NCI-H2196 treated with DMSO at 0.1 percent for 48 hours (cell line): ENCODE results near the gene FABP2.
"Not testable (repeated sequence)": the region's sequence is repeated elsewhere in the genome, so short reads cannot be mapped to it uniquely, and the experiment has no call there.

Experiments used
- DNase-seq: peaks from one replicate; lab custom pipeline; 2025; ENCODE audit not compliant: unreplicated experiment; lab: John Stamatoyannopoulos, UW

Gene FABP2

DNA sequence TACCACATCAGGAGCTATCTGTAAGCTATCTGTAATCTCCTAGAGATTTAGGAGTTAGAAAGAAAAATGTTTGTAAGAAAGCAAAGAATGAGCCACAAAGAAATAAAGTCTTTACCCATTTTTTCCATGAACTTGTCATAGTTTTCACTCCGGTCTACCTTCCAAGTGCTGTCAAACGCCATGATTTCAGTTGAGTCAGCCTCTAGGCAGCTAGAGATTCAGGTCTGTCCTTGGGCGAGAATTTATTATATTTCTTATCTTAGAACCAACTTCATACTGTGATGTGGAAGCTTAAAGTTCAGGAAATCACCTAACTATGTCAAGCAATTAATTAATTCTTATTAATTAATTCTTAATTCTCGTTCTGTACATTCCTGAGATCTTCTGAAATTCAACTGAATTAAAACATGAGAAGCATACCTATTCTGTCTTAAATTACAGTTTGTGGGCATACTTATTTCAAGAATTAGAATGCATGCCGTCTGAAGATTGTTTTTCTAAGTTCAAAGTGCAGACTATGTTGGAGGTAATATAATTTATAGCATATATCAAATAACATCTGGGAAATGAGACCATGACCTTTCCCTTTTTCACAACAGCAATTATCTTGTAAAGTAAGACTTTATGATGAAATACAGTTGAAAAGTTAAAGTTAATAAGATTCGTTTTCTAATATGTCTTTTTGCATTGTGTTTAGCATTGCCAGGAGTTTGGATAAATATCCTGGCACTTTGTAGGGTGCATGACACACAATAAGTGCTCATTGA lies at the start of gene FABP2:
TSS of gene FABP2 (minus strand) at position 218 of the 767 bp plus-strand sequence. CDS start at position 182, 36 bp downstream.
- no peak for DNase-seq

DNA sequence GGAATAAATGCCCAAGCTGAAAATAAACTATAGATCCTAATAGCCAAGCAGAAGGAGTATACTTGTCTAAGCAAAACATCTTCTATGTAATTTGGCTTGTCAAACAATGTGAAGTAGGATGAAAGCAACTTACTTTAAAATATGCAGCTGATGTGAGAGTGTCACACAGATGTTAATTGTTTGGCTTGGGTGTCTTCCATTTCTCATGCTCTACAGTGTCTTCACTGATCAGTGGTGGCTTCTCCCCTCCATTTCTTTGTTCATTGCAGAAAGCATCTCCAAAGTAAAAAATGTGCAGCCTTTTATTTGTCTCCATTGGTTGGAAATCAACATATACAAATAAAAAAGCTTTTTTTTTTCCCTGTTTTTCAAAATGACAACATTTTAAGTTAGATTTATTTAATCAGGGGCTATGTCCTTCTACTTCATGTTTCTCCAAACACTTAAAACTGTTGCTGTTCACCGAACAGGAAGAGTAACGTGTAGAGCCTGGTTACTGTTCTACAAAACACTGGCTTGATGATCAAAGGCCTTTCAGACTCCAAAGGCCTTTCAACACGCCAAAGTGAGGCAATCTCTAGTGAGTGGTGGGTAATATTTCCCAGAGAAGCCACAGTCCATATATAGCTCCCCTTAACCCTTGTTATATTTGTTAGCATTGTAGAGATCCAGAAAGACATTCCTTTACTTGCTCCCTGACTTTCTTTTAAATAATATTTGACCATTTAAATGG lies 49.2 kb upstream of the FABP2 start:
- DNase-seq = not testable (repeated sequence)

DNA sequence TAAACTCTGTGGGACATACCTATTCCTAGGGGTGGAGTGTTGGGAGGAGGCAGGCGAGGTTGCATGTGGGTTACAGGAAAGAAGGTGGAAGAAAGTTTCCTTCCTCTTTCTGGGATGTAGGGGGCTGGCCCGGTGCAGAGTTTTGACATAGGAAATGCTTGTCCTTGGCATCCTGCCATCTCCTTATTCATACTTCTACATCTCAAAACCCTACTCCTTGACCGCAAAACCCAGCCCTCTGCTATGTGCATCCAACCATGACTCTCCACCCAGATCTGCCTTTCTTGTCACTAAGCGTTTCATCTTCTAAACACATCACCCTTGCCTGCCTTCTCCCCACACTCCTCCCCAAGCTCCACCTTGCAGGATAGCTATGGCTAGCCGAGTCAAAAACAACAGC lies 48.5 kb upstream of the FABP2 start:
- not testable (repeated sequence) for DNase-seq

DNA sequence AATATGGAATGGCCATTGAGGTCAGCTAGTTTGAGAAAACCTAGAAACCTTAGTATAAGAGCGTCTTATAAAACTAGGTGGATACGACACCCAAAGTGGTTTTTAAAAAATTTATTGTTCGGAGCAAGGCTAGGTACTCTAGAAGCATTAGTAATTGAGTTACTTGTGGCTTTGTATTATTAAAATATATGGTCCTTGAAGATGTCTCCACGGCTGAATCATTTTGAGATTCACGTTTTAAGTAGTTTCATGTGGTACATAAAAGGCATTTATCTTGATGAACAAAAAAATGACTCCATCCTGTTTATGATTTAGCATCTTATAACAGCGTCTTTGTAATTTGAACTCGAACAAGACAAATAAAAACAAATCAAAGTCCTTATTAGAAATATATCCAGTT lies 44.9 kb upstream of the FABP2 start:
- not testable (repeated sequence) for DNase-seq

DNA sequence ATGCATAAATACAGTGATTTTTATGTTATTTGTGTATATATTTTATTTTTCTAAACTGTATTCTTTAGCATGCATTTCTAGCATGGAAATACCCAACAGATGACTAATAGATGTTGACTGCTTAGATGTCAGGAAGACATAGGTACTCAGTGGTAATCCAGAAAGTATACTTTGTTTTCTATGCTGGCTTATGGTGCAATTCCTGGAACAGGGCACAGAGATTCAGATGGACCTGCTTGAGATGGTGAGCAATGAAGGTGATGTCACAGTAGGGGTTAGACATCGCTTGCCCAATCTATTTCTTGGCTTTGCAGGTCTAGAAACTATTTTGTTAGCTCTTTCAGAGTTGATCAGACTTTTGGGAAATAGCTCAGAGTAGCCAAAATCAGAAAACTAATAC lies 42.3 kb upstream of the FABP2 start:
- not testable (repeated sequence) for DNase-seq

GRCh38 chr4:119363372-119363771 lies 41.4 kb upstream of the FABP2 start:
- not testable (repeated sequence) for DNase-seq

- DNase-seq = not testable (repeated sequence)
Measured at GRCh38 chr4:119362413-119362812, 40.5 kb upstream of the FABP2 start.

GRCh38 chr4:119359873-119360272 lies 37.9 kb upstream of the FABP2 start:
- not testable (repeated sequence) for DNase-seq

- DNase-seq = not testable (repeated sequence)
Measured at GRCh38 chr4:119356796-119357195, 34.9 kb upstream of the FABP2 start.

DNA sequence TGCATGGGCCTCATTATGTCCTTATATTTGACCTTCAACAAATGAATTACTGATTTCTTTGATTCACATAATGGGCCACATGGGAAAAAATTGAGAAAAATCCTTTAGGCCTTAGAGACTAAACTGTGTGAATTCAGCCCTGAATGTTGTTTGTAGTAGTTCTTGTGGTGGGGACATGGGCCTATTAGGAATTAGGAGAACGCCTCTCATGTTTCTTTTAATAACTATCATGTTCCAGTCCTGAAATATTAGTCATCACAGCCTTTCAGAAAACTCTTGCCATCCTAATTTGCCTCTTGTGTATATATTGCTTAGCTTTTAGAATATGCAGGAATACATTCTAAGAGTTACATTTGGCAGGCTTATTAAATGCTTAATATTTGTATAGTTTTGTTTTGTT lies 34.1 kb upstream of the FABP2 start:
- not testable (repeated sequence) for DNase-seq

DNA sequence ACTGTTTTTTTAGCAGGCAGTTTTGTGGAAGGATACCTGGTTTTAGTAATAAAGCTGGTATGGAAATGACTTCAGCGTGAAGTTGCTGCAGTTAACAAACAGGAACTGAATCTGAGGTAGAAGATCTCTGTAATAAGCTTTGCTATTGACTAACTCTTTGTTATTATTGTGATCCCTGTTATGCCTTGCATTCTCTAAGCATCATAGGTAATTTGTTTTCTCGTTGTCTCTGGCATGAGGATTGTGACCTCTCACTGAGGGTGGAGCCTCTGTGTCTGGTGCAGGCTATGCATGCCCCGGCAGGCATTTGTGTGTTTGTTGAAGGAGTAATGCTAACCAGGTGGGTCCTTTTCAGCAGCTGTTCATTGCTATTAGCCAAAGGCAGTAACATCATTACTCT lies 31.4 kb upstream of the FABP2 start:
- DNase-seq = not testable (repeated sequence)

GRCh38 chr4:119348169-119348568 lies 26.2 kb upstream of the FABP2 start:
- DNase-seq = not testable (repeated sequence)

DNA sequence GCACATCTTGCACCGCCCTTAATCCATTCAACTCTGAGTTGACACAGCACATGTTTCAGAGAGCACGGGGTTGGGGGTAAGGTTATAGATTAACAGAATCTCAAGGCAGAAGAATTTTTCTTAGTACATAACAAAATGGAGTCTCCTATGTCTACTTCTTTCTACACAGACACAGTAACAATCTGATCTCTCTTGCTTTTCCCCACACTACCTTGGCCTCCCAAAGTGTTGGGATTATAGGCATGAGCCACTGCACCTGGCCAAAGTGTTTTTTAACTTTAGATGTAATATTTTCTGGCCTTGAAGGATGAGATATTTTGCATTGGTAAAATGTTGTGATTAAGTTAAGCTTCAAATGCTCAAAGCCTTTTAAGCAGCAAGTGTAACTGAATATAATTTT lies 21.4 kb upstream of the FABP2 start:
- DNase-seq = not testable (repeated sequence)

- DNase-seq = not testable (repeated sequence)
Measured at GRCh38 chr4:119339895-119340294, 18.0 kb upstream of the FABP2 start.

DNA sequence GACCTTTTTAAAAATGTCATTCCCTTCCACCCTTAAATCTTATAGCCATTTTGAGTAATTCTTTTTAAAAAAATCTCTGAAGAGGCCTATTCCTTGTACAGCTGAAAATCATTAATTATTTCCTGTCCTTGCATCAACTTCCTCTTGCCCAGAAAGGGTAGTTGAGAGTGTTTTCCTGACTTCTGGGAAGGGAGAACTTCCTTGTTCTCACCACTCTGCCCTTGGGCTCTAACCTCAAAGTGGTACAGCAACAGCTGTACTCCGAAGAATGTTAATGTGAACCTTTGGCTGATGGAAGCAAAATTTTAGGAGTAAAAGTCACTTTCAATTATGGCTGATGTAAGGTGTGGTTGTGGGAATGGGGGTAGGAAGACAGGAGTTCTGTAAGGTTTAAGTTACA lies 15.1 kb upstream of the FABP2 start:
- DNase-seq = no peak

DNA sequence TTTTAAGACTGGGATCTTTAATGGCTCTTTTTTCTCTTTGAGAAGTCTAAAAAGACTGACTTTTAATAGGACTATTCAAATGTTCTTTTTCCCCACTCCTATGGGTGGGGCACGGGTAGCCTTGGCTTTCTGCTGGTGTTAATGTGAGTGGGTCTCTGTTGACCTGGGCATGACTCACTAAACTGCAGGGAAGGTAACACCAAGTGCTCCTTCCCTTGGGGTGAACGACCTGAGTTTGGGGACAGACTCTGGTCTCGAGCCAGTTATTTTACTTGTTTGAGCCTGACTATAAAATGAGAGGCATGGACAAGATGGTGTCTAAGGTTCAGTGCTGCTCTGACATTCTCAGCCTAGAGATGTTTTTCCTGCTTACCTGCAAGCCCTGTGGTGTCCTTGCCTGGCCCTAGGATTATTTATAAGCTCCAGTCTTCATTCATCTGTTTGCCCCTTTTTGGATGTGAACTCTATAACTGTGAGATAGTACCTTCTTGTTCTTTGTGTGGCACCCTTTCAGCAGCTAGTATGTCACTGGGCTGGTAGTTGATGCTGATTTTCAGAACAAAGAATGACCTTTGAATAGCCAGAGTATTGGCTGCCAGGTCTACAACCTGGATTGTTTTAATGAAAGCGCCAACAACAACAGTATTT lies 14.5 kb upstream of the FABP2 start:
- not testable (repeated sequence) for DNase-seq

DNA sequence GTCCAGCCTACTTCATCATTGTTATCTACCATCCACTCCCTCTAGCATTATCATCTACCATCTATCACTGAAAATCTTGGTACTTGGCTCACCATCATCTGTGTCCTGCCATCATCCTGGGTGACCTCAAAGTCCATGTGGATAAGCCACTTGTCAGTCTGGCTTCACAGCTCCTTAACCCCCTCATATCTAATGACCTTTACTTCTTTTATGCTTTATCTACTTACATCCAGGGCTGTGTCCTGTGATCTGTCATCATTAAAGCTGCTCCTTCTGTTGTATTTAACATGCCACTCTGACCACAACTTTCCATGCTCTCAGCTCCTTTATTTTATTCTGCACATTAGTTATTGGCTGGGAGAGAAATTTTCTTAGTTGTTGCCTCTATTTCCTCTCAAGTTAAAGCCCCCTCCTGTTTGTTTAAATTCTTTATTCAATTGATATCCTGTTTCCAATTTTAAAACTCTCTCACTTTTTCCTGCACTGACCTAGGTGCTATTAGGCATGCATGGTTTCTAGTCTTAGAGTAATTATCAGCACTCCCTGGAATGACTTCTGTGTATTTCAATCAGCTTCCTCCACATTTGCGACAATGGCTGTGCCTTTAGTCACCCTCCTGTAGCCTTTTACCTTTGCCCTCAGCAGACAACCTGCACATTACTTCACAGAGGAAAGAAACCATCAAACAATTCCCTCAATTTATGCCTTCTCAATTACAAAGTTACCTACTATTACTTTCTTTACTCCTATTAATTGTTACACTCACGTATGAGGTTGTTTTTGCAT lies 8.1 kb upstream of the FABP2 start:
- no peak for DNase-seq

DNA sequence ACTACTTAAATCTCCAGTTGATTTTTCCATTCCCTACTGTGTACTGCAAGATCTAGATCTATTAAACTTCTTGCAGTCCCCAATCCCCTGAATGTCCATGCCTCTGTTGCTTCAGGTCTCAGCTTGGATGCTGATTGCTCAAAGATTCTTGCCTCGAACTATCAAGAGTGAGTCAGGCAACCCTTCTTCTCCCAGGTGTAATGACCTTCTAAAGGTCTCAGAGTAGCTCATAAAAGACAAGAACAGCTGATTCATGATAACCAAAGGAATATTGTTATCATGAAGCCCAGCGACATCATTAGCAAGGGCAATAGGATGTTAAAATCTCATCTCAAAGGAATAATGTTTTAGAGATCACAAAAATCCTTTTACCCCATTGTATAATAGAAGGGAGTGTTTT lies 6.8 kb upstream of the FABP2 start:
- DNase-seq = no peak

- no peak for DNase-seq
Measured at GRCh38 chr4:119317990-119318389, 3.9 kb downstream of the FABP2 start.

GRCh38 chr4:119315036-119315435 lies 6.9 kb downstream of the FABP2 start:
- DNase-seq = no peak

DNA sequence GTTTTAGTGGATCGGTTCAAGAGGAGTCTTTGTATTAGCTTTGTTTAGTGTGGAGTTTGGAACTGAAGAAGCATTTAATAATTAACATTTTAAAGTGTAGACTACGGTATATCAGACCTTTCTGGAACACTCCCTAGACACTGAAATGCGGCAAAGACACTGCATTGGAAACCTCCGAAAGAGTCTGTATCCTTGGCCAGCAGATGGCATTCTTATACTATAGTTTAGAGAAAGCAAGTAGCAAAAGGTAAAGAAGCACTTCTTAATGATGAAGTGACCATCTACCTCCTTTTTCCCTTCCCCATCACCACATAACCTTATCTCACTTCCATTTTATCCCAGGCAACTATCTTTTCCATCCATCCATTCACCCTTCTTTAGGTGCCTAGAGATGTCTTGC lies 7.6 kb downstream of the FABP2 start:
- DNase-seq = no peak
